Measurements from ENCODE around the gene B3GAT1.

The B3GAT1 gene

GRCh38 chr11:134393638-134394037, 18.4 kb downstream of the B3GAT1 start:
- in situ Hi-C loops (cut with MboI; ENCODE audit: low sequenced_read_pairs, unreplicated experiment), result no loop called here
- TF ChIP-seq CTCF (IDR thresholded peaks at IDR 0.05; ENCODE audit: borderline replicate concordance, control extremely low read depth, extremely low read depth, insufficient read depth, missing control alignments), result no peak
- no peak for DNase-seq (ENCODE audit: low spot score)

DNA sequence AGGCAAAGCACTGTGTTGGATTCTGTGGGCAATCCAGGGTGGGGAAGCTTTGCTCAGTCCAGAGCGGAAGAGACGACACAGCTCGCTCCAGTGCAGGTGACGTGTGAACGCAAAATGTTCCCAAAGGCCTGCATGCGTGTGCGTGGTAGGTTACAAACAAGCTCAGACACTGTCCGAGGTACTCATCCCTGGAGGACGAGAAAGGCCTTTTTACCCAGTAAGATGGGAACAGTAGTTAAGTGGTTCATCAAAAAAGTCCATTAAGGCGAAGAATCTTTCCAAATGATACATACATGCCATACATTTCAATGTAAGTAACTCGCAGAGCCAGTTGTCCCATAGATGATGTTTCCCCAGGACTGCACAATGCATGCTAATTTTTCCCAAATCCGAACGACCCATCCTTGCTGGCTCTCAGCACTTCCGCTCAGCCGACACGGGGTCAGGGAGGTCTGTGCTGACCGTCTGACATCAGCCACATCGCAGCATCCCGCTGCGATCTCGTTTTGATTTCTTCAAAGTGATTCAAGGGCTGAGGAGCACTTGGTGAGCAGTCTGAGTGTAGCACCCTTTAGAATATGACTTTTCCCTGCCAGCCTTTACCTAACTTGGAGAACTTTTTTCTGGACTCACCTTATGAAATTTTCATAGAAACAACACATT, 19.0 kb downstream of the B3GAT1 start:
- in situ Hi-C loops (cut with MboI; ENCODE audit: low sequenced_read_pairs, unreplicated experiment), result no loop called here
- TF ChIP-seq CTCF (IDR thresholded peaks at IDR 0.05; ENCODE audit: borderline replicate concordance, control extremely low read depth, extremely low read depth, insufficient read depth, missing control alignments), result no peak

GRCh38 chr11:134391656-134392055, 20.4 kb downstream of the B3GAT1 start:
- in situ Hi-C loops (cut with MboI; ENCODE audit: low sequenced_read_pairs, unreplicated experiment), result no loop called here
- no peak for DNase-seq (ENCODE audit: low spot score)
- TF ChIP-seq CTCF (IDR thresholded peaks at IDR 0.05; ENCODE audit: borderline replicate concordance, control extremely low read depth, extremely low read depth, insufficient read depth, missing control alignments), result no peak

More for the DNA sequence above, 19.0 kb downstream of the B3GAT1 start:
- DNase-seq (ENCODE audit: low spot score), result no peak

DNA sequence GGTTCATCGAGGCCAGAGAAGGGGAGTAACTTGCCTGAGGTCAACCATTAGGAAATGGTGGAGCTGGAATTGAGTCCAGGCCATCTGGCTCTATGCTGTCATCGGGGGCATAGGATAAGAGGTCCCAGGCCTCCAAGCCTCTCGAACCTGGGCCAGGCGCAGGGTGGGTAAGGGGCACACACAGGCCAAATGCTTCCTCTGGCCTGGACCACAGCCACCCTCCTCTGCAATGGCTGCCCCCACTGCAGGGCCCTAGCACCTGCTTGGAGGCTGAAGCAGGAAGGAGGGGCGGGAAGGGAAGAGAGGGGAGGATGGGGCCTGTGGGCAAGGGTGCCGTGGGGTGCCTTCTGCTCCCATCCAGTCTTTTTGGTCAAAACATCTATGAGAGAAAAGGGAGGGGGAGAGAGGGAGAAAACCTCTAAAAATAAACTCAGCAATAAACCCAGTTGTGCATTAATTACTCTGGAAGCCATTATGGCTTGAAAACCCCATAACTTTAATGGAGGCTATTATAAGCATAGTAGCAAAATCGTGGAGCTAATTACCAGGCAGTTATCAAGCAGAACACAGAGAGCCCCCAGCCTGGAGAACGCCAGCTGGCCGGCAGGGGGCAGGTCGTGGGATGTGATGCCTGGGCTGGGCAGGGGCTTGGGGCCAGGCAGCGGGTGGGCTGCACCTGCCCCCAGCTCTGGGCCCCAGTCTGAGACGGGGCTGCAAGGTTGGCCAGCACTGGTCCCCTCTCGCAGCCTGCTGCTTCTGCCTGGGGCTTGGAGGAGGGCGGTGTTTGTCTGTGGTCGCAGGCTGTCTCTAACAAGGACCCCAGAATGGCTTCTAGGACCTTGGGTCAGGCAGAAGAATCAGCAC, 21.1 kb downstream of the B3GAT1 start:
- TF ChIP-seq CTCF (IDR thresholded peaks at IDR 0.05; ENCODE audit: borderline replicate concordance, control extremely low read depth, extremely low read depth, insufficient read depth, missing control alignments), result no peak
- DNase-seq (ENCODE audit: low spot score), result no peak
- in situ Hi-C loops (cut with MboI; ENCODE audit: low sequenced_read_pairs, unreplicated experiment), result no loop called here

- no peak for TF ChIP-seq CTCF (IDR thresholded peaks at IDR 0.05; ENCODE audit: borderline replicate concordance, control extremely low read depth, extremely low read depth, insufficient read depth, missing control alignments)
- in situ Hi-C loops (cut with MboI; ENCODE audit: low sequenced_read_pairs, unreplicated experiment), result no loop called here
- DNase-seq (ENCODE audit: low spot score), result no peak
These were observed 22.4 kb downstream of the B3GAT1 start for GRCh38 chr11:134389464-134390180.

GRCh38 chr11:134388590-134388989, 23.5 kb downstream of the B3GAT1 start:
- in situ Hi-C loops (cut with MboI; ENCODE audit: low sequenced_read_pairs, unreplicated experiment), result no loop called here
- no peak for TF ChIP-seq CTCF (IDR thresholded peaks at IDR 0.05; ENCODE audit: borderline replicate concordance, control extremely low read depth, extremely low read depth, insufficient read depth, missing control alignments)
- DNase-seq (ENCODE audit: low spot score), result no peak

Data from GM13976 (cell line).